GOT3 (cell line): Measurements from ENCODE around the gene CACHD1.

Source experiments
- DNase-seq: peaks from one replicate; lab custom pipeline; 2025; ENCODE audit warnings: mixed read lengths; lab: John Stamatoyannopoulos, UW

Gene CACHD1

GRCh38 chr1:64550510-64550909, 80.6 kb downstream of the CACHD1 start:
- DNase-seq, result no peak

GRCh38 chr1:64550946-64551605, 81.1 kb downstream of the CACHD1 start:
- DNase-seq, result no peak

GRCh38 chr1:64553285-64553684, 83.4 kb downstream of the CACHD1 start:
- no peak for DNase-seq

GRCh38 chr1:64555947-64556346, 86.0 kb downstream of the CACHD1 start:
- DNase-seq, result no peak

- DNase-seq, result no peak
Observed at GRCh38 chr1:64561993-64562392, 92.1 kb downstream of the CACHD1 start.

GRCh38 chr1:64563958-64564565, 94.1 kb downstream of the CACHD1 start:
- no peak for DNase-seq

- DNase-seq, result no peak
Observed at GRCh38 chr1:64564891-64565290, 95.0 kb downstream of the CACHD1 start.

- DNase-seq, result no peak
Observed at GRCh38 chr1:64567426-64568170, 97.7 kb downstream of the CACHD1 start.

- no peak for DNase-seq
Observed at GRCh38 chr1:64568171-64568450, 98.2 kb downstream of the CACHD1 start.

GRCh38 chr1:64569411-64569810, 99.5 kb downstream of the CACHD1 start:
- no peak for DNase-seq

- DNase-seq, result no peak
Observed at GRCh38 chr1:64570267-64570855, 100.4 kb downstream of the CACHD1 start.

GRCh38 chr1:64572222-64572900, 102.4 kb downstream of the CACHD1 start:
- no peak for DNase-seq

- no peak for DNase-seq
Observed at GRCh38 chr1:64574301-64574700, 104.4 kb downstream of the CACHD1 start.

- DNase-seq, result no peak
Observed at GRCh38 chr1:64575881-64576676, 106.2 kb downstream of the CACHD1 start.

GRCh38 chr1:64578270-64578973, 108.5 kb downstream of the CACHD1 start:
- no peak for DNase-seq

- DNase-seq, result no peak
Observed at GRCh38 chr1:64579767-64580166, 109.8 kb downstream of the CACHD1 start.

GRCh38 chr1:64581135-64581842, 111.4 kb downstream of the CACHD1 start:
- DNase-seq, result no peak

GRCh38 chr1:64581843-64582185, 111.9 kb downstream of the CACHD1 start:
- no peak for DNase-seq

- DNase-seq, result no peak
Observed at GRCh38 chr1:64584479-64584878, 114.5 kb downstream of the CACHD1 start.

- no peak for DNase-seq
Observed at GRCh38 chr1:64588876-64589275, 118.9 kb downstream of the CACHD1 start.

GRCh38 chr1:64590316-64590715, 120.4 kb downstream of the CACHD1 start:
- DNase-seq, result no peak
